K562 (cell line): ENCODE data around the gene OPRM1.

ENCODE experiments used
- HDAC2 ChIP-seq: fragments of 450-650 bp; IDR thresholded peaks from 2 replicates; pipeline ENCODE4 v1.6.1; 2016; ENCODE audit warnings: mild to moderate bottlenecking
- ZNF121 ChIP-seq: sonication (generic); formaldehyde crosslinking; conservative IDR thresholded peaks from 2 replicates; pipeline ENCODE4 v1.8.0; 2022; ENCODE audit warnings: missing genetic modification reagents

DNA sequence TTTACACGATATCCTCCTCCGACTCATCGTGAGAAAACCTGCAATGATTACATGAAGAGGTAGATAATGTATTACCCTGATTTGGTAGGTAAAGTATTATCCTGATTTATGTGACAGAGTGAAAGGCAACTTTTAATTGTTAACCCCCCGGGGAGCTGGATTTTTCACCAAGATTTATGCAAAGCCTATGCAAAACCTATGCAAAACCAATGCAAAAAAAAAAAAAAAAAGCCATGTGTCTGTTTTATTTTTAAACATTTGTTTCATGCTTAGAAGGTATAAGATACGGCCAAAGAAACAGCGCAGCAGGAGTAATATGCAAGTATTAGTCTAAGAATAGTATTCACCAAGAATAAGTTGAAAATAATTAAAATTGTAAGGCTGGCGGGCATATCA lies 207.7 kb downstream of the OPRM1 start:
- TF ChIP-seq HDAC2 (no peak), ZNF121 (no peak)
